ENCODE results near the gene CST9L. TPM values are rescaled to one million over a fixed set of nuclear protein-coding genes. Genes with fewer than 3 reads are reported as not detected.

Gene CST9L
- polyA plus RNA-seq (2011; rRNA removed) (not detected in 2 replicates), polyA minus RNA-seq (2011; rRNA and poly(A)+ RNA removed) (not detected in 2 replicates)

- CTCF ChIA-PET = no interaction called here
- TF ChIP-seq CTCF (IDR thresholded peaks at IDR 0.05; ENCODE audit: insufficient read depth, low read depth, low read length) = no peak
Measured at GRCh38 chr20:23568320-23568970, at the start of gene CST9L. CST9L (minus strand) TSS chr20:23568484; CDS start chr20:23568450, 34 bp downstream.

GRCh38 chr20:23614163-23614562 is 45.9 kb upstream of the CST9L start:
- no peaks in the 10 kb centered on the region for H3K27me3 ChIP-seq (ENCODE audit: control insufficient read depth, insufficient read depth, low read length)
- ChIA-PET POLR2A (no interaction called here), CTCF (interaction anchor here (9.2 kb wide), 1 partner anchor 170 kb away, joined by 112 read pairs; no protein-coding TSS in a partner anchor)
- TF ChIP-seq CTCF (IDR thresholded peaks at IDR 0.05; ENCODE audit: insufficient read depth, low read depth, low read length) = no peak
- H3K36me3 ChIP-seq (ENCODE audit: control insufficient read depth, insufficient read depth, low read length) = no peaks in the 10 kb centered on the region
- DNase-seq (ENCODE audit: low read depth) = no peak
- H3K4me3 ChIP-seq (ENCODE audit: low read depth, low read length) = no peak overlapping the region

More at GRCh38 chr20:23568320-23568970, at the start of gene CST9L:
- H3K27me3 ChIP-seq (ENCODE audit: control insufficient read depth, insufficient read depth, low read length) = no peaks in the 10 kb centered on the region
- H3K36me3 ChIP-seq (ENCODE audit: control insufficient read depth, insufficient read depth, low read length) = no peaks in the 10 kb centered on the region
- H3K4me3 ChIP-seq (ENCODE audit: low read depth, low read length) = no peak within 1 kb of the TSS
- no peak for DNase-seq (ENCODE audit: low read depth)
- POLR2A ChIA-PET = no interaction called here

- CTCF ChIA-PET = interaction anchor here (9.2 kb wide), 1 partner anchor 170 kb away, joined by 112 read pairs; no protein-coding TSS in a partner anchor
- no peak for DNase-seq (ENCODE audit: low read depth)
- no peak overlapping the region for H3K4me3 ChIP-seq (ENCODE audit: low read depth, low read length)
- POLR2A ChIA-PET = no interaction called here
- TF ChIP-seq CTCF (IDR thresholded peaks at IDR 0.05; ENCODE audit: insufficient read depth, low read depth, low read length) = no peak
- no peaks in the 10 kb centered on the region for H3K27me3 ChIP-seq (ENCODE audit: control insufficient read depth, insufficient read depth, low read length)
- H3K36me3 ChIP-seq (ENCODE audit: control insufficient read depth, insufficient read depth, low read length) = no peaks in the 10 kb centered on the region
Measured at GRCh38 chr20:23613676-23614075, 45.4 kb upstream of the CST9L start.

- DNase-seq (ENCODE audit: low read depth) = no peak
- H3K36me3 ChIP-seq (ENCODE audit: control insufficient read depth, insufficient read depth, low read length) = no peaks in the 10 kb centered on the region
- CTCF ChIA-PET = interaction anchor here (9.2 kb wide), 1 partner anchor 169 kb away, joined by 112 read pairs; no protein-coding TSS in a partner anchor
- no peaks in the 10 kb centered on the region for H3K27me3 ChIP-seq (ENCODE audit: control insufficient read depth, insufficient read depth, low read length)
- no peak overlapping the region for H3K4me3 ChIP-seq (ENCODE audit: low read depth, low read length)
- TF ChIP-seq CTCF (IDR thresholded peaks at IDR 0.05; ENCODE audit: insufficient read depth, low read depth, low read length) = no peak
- POLR2A ChIA-PET = no interaction called here
Measured at GRCh38 chr20:23612396-23612795, 44.1 kb upstream of the CST9L start.

GRCh38 chr20:23609486-23610109 is 41.3 kb upstream of the CST9L start:
- DNase-seq (ENCODE audit: low read depth) = no peak
- H3K36me3 ChIP-seq (ENCODE audit: control insufficient read depth, insufficient read depth, low read length) = no peaks in the 10 kb centered on the region
- TF ChIP-seq CTCF (IDR thresholded peaks at IDR 0.05; ENCODE audit: insufficient read depth, low read depth, low read length) = no peak
- no peak overlapping the region for H3K4me3 ChIP-seq (ENCODE audit: low read depth, low read length)
- H3K27me3 ChIP-seq (ENCODE audit: control insufficient read depth, insufficient read depth, low read length) = peaks cover 4% of the 10 kb centered on the region; the same call in 1 of the 2 replicates
- ChIA-PET POLR2A (no interaction called here), CTCF (interaction anchor here (9.2 kb wide), 1 partner anchor 166 kb away, joined by 112 read pairs; no protein-coding TSS in a partner anchor)
